IMR-90 (cell line): Measurements from ENCODE around the gene HTR3A. TPM values are rescaled to one million over a fixed set of nuclear protein-coding genes. Genes with fewer than 3 reads are reported as not detected.

Experiments
- ATAC-seq: fragments of 200-7000 bp; cut with Tn5 transposase; 2 replicates; pipeline ENCODE4 v1.9.1; 2020; ENCODE audit warnings: low read depth, mild to moderate bottlenecking, moderate library complexity
- BruUV-seq: library from RNA; stranded (reverse); fragments of 400-500 nt; replicated peaks from 2 replicates; lab custom pipeline; 2021; lab: Mats Ljungman, UMichigan
- CTCF ChIA-PET: fragments of 300-600 bp; formaldehyde crosslinking; extraction: SDS; loops from one replicate; lab custom pipeline; 2021; ENCODE audit warnings: antibody characterized with exemption; lab: Yijun Ruan, JAX
- POLR2A ChIA-PET: fragments of 300-600 bp; sonication (Branson Sonifier 250); formaldehyde crosslinking; loops from one replicate; lab custom pipeline; 2022; ENCODE audit warnings: antibody characterized with exemption; ENCODE audit not compliant: unreplicated experiment; lab: Charles Lee
- DNase-seq: peaks from one replicate; pipeline ENCODE4 v3.0.0; 2013
- H2AFZ ChIP-seq: replicated peaks from 2 replicates; pipeline ENCODE3; 2013; ENCODE audit warnings: low read length, mild to moderate bottlenecking; ENCODE audit not compliant: poor library complexity
- H2AK5ac ChIP-seq: 2 replicates; pipeline ENCODE4 v1.6.1; 2013; ENCODE audit warnings: low read depth, low read length, inconsistent platforms
- H2AK9ac ChIP-seq: replicated peaks from 2 replicates; pipeline ENCODE3; 2013; ENCODE audit warnings: mild to moderate bottlenecking, low read depth, low read length, moderate library complexity; ENCODE audit not compliant: poor library complexity
- H2BK120ac ChIP-seq: 2 replicates; pipeline ENCODE4 v1.6.1; 2013; ENCODE audit warnings: low read depth, low read length, inconsistent platforms
- H2BK15ac ChIP-seq: 3 replicates; pipeline ENCODE4 v1.6.1; 2013; ENCODE audit warnings: low read depth, low read length, inconsistent platforms
- H2BK20ac ChIP-seq: 2 replicates; pipeline ENCODE4 v1.6.1; 2013; ENCODE audit warnings: low read depth, mild to moderate bottlenecking, inconsistent platforms, low read length, moderate library complexity
- H2BK5ac ChIP-seq: 2 replicates; pipeline ENCODE4 v1.6.1; 2013; ENCODE audit warnings: mild to moderate bottlenecking, low read depth, low read length, inconsistent platforms; ENCODE audit not compliant: poor library complexity, severe bottlenecking
- H3K14ac ChIP-seq: replicated peaks from 2 replicates; pipeline ENCODE4 v1.6.1; 2013; ENCODE audit warnings: low read depth, low read length, inconsistent platforms
- H3K18ac ChIP-seq: 2 replicates; pipeline ENCODE4 v1.6.1; 2013; ENCODE audit warnings: low read depth, low read length, control low read depth
- H3K23ac ChIP-seq: 2 replicates; pipeline ENCODE4 v1.6.1; 2013; ENCODE audit warnings: low read depth, low read length, inconsistent platforms
- H3K27ac ChIP-seq: 2 replicates; pipeline ENCODE4 v1.5.1; 2013; ENCODE audit warnings: mild to moderate bottlenecking, control low read depth, low read length; ENCODE audit not compliant: insufficient read depth
- H3K27me3 ChIP-seq: 2 replicates; pipeline ENCODE4 v1.6.1; 2013; ENCODE audit warnings: low read length; ENCODE audit not compliant: control insufficient read depth, insufficient read depth
- H3K36me3 ChIP-seq: 2 replicates; pipeline ENCODE4 v1.6.1; 2013; ENCODE audit warnings: low read length, mixed read lengths; ENCODE audit not compliant: control insufficient read depth, insufficient read depth
- H3K4ac ChIP-seq: 2 replicates; pipeline ENCODE4 v1.6.1; 2013; ENCODE audit warnings: low read depth, low read length, inconsistent platforms
- H3K4me1 ChIP-seq: 2 replicates; pipeline ENCODE4 v1.6.1; 2013; ENCODE audit warnings: low read length, mixed read lengths; ENCODE audit not compliant: control insufficient read depth, insufficient read depth
- H3K4me2 ChIP-seq: 2 replicates; pipeline ENCODE4 v1.6.1; 2013; ENCODE audit warnings: low read depth, mild to moderate bottlenecking, control low read depth, low read length, moderate library complexity
- H3K4me3 ChIP-seq: 2 replicates; pipeline ENCODE4 v1.5.1; 2013; ENCODE audit warnings: low read depth, mild to moderate bottlenecking, control low read depth, low read length, moderate library complexity; ENCODE audit not compliant: insufficient read depth
- H3K56ac ChIP-seq: 2 replicates; pipeline ENCODE4 v1.6.1; 2013; ENCODE audit warnings: low read length, inconsistent platforms; ENCODE audit not compliant: insufficient read depth; ENCODE audit errors: extremely low read depth
- H3K79me1 ChIP-seq, 2 experiments: 2 replicates each; pipeline ENCODE4 v1.6.1; 2013; ENCODE audit warnings: low read length in 2 of 2, inconsistent platforms in 1 of 2, low read depth in 1 of 2
- H3K9ac ChIP-seq: 2 replicates; pipeline ENCODE4 v1.6.1; 2013; ENCODE audit warnings: low read depth, low read length, control low read depth
- H3K9me1 ChIP-seq: 2 replicates; pipeline ENCODE4 v1.6.1; 2013; ENCODE audit warnings: low read length, inconsistent platforms; ENCODE audit not compliant: insufficient read depth
- H3K9me3 ChIP-seq: 2 replicates; pipeline ENCODE4 v1.6.1; 2013; ENCODE audit warnings: low read length; ENCODE audit not compliant: control insufficient read depth, insufficient read depth
- H4K20me1 ChIP-seq: 2 replicates; pipeline ENCODE4 v1.6.1; 2013; ENCODE audit warnings: low read length, inconsistent platforms; ENCODE audit not compliant: insufficient read depth
- H4K5ac ChIP-seq: 2 replicates; pipeline ENCODE4 v1.6.1; 2013; ENCODE audit warnings: mild to moderate bottlenecking, low read depth, low read length, control low read depth
- H4K8ac ChIP-seq, 2 experiments: 2 replicates each; pipeline ENCODE4 v1.6.1; 2013; ENCODE audit warnings: low read depth in 2 of 2, low read length in 2 of 2, control low read depth in 1 of 2, inconsistent platforms in 1 of 2
- H4K91ac ChIP-seq: 2 replicates; pipeline ENCODE4 v1.6.1; 2013; ENCODE audit warnings: low read depth, low read length, inconsistent platforms; ENCODE audit not compliant: insufficient read depth
- BHLHE40 ChIP-seq: fragments of 150-350 bp; IDR thresholded peaks from 2 replicates; pipeline ENCODE4 v1.6.1; 2016; ENCODE audit warnings: mild to moderate bottlenecking, low read depth, low read length
- CEBPB ChIP-seq: IDR thresholded peaks from 2 replicates; pipeline ENCODE4 v1.6.1; 2012; ENCODE audit warnings: low read depth, low read length, improper control_type of control experiment
- CHD1 ChIP-seq: IDR thresholded peaks from 2 replicates; pipeline ENCODE4 v1.6.1; 2012; ENCODE audit warnings: low read depth, low read length, improper control_type of control experiment
- FOS ChIP-seq: fragments of 150-350 bp; IDR thresholded peaks from 2 replicates; pipeline ENCODE4 v1.6.1; 2016; ENCODE audit warnings: low read depth, low read length
- MAFK ChIP-seq: IDR thresholded peaks from 2 replicates; pipeline ENCODE4 v1.6.1; 2012; ENCODE audit warnings: low read depth, low read length, improper control_type of control experiment
- MAZ ChIP-seq: IDR thresholded peaks from 2 replicates; pipeline ENCODE4 v1.6.1; 2012; ENCODE audit warnings: low read depth, mild to moderate bottlenecking, low read length, improper control_type of control experiment, moderate library complexity, borderline replicate concordance
- MXI1 ChIP-seq: IDR thresholded peaks from 2 replicates; pipeline ENCODE4 v1.6.1; 2012; ENCODE audit warnings: low read depth, mild to moderate bottlenecking, low read length, moderate library complexity, borderline replicate concordance
- NFE2L2 ChIP-seq: fragments of 150-350 bp; IDR thresholded peaks from 2 replicates; pipeline ENCODE4 v1.6.1; 2016; ENCODE audit warnings: low read depth, mild to moderate bottlenecking, low read length
- POLR2A ChIP-seq: IDR thresholded peaks from 2 replicates; pipeline ENCODE4 v1.6.1; 2012; ENCODE audit warnings: mild to moderate bottlenecking, low read depth, low read length
- RAD21 ChIP-seq: IDR thresholded peaks from 2 replicates; pipeline ENCODE4 v1.6.1; 2012; ENCODE audit warnings: low read length, improper control_type of control experiment
- RCOR1 ChIP-seq: IDR thresholded peaks from 2 replicates; pipeline ENCODE4 v1.6.1; 2012; ENCODE audit warnings: mild to moderate bottlenecking, low read length, improper control_type of control experiment; ENCODE audit not compliant: insufficient replicate concordance
- RFX5 ChIP-seq: IDR thresholded peaks from 2 replicates; pipeline ENCODE4 v1.8.0; 2012; ENCODE audit warnings: low read depth, mild to moderate bottlenecking, low read length, moderate library complexity
- SMC3 ChIP-seq: fragments of 150-350 bp; IDR thresholded peaks from 2 replicates; pipeline ENCODE4 v1.6.1; 2016; ENCODE audit warnings: low read depth, mild to moderate bottlenecking, antibody characterized with exemption, low read length, moderate library complexity
- WGBS, 2 experiments: methylation state at CpG; one replicate each; pipeline versions ENCODE4 v1.1.5 to v1.1.7; 2013; ENCODE audit warnings: missing lambda C conversion rate in 2 of 2; ENCODE audit not compliant: insufficient read length in 1 of 2; ENCODE audit errors: extremely low coverage in 2 of 2; 5-methylcytosine and 5-hydroxymethylcytosine counted together
- dilution Hi-C: fragments of 300-500 bp; cut with HindIII; formaldehyde crosslinking; loops from one replicate; pipeline ENCODE4 v1.14.3; 2018; ENCODE audit warnings: low sequenced_read_pairs; ENCODE audit not compliant: unreplicated experiment
- in situ Hi-C: fragments of 300-500 bp; cut with MboI; formaldehyde crosslinking; loops from 3 replicates; pipeline ENCODE4 v1.14.3; 2019; ENCODE audit warnings: low sequenced_read_pairs, inconsistent platforms, mixed read lengths
- intact Hi-C: fragments of 100-400 bp; cut with micrococcal nuclease; formaldehyde crosslinking; loops from 2 replicates; pipeline ENCODE4 v1.10.0; 2022
- polyA plus RNA-seq, 3 experiments: library from polyadenylated mRNA; depleted of rRNA; stranded (reverse); fragments of >200 nt; gene quantifications; 2 replicates each; pipeline ENCODE4 v1.2.3, GENCODE V29; 2012; ENCODE audit warnings: low replicate concordance in 1 of 3
- total RNA-seq: library from RNA; depleted of rRNA; stranded (reverse); fragments of >200 nt; gene quantifications from 2 replicates; pipeline ENCODE4 v1.2.3, GENCODE V29; 2012
- TF ChIP-seq, protein P1 (sequence below): fragments of 150-350 bp; IDR thresholded peaks from 2 replicates; pipeline ENCODE4 v1.6.1; 2016; ENCODE audit warnings: low read depth, mild to moderate bottlenecking, low read length, moderate library complexity, borderline replicate concordance
- TF ChIP-seq, protein P2 (sequence below): conservative IDR thresholded peaks from 2 replicates; pipeline ENCODE4 v1.5.1; 2012; ENCODE audit warnings: mild to moderate bottlenecking, low read depth, low read length, improper control_type of control experiment
- TF ChIP-seq, protein P3 (sequence below): fragments of 150-350 bp; IDR thresholded peaks from 2 replicates; pipeline ENCODE4 v1.6.1; 2017; ENCODE audit warnings: mild to moderate bottlenecking, antibody characterized with exemption, low read length, low read depth

The HTR3A gene
- total and polyA plus RNA-seq, 2 of the 4 experiments (the other 2 are of a cell fraction): not detected

DNA sequence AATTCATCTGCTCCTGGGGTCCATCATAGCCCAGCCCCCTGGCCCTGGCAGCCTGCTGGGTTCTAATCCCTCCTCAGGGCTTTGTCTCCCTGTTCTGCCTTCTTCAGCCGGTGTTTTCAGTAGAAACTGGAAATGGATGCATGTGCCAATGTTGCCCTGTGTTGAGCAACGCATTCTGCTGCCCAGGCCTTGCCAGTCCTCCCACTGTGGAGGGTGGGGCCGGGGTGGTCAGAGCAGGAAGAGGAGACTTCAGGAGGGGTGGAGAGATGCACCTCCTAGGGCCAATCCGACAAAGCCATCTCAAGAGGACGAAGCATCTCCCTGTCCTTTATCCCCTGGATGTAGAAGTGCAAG lies 57.0 kb downstream of the HTR3A start:
- Histone ChIP-seq H2AK9ac (no peak overlapping the region), H3K27me3 (peaks cover 9% of the 10 kb centered on the region; the same call in 1 of the 2 replicates), H2BK20ac (no peak overlapping the region), H3K18ac (no peak overlapping the region), H3K27ac (no peak overlapping the region), H2AFZ (no peak overlapping the region), H3K9me1 (no peaks in the 10 kb centered on the region), H3K4ac (no peak overlapping the region), H2BK15ac (no peak overlapping the region), H2BK120ac (no peak overlapping the region), H4K91ac (no peak overlapping the region), H3K23ac (no peak overlapping the region), H2AK5ac (no peak overlapping the region), H3K9me3 (no peaks in the 10 kb centered on the region), H2BK5ac (no peak overlapping the region), H3K4me3 (no peak overlapping the region), H3K36me3 (no peaks in the 10 kb centered on the region), H4K5ac (no peak overlapping the region), H3K4me2 (no peak overlapping the region), H3K56ac (no peak overlapping the region), H4K8ac (no peak overlapping the region), H4K20me1 (no peaks in the 10 kb centered on the region), H3K4me1 (no peaks in the 10 kb centered on the region), H3K9ac (no peak overlapping the region), H3K14ac (no peak overlapping the region), H3K79me1 (no peaks in the 10 kb centered on the region)
- no peak for ATAC-seq
- intact Hi-C loops: no loop called here
- CTCF ChIA-PET: no interaction called here
- DNase-seq: no peak
- BruUV-seq: no TSS peak
- TF ChIP-seq, protein P1, sequence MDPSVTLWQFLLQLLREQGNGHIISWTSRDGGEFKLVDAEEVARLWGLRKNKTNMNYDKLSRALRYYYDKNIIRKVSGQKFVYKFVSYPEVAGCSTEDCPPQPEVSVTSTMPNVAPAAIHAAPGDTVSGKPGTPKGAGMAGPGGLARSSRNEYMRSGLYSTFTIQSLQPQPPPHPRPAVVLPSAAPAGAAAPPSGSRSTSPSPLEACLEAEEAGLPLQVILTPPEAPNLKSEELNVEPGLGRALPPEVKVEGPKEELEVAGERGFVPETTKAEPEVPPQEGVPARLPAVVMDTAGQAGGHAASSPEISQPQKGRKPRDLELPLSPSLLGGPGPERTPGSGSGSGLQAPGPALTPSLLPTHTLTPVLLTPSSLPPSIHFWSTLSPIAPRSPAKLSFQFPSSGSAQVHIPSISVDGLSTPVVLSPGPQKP: no peak
- TF ChIP-seq POLR2A: no peak
- TF ChIP-seq, protein P2, sequence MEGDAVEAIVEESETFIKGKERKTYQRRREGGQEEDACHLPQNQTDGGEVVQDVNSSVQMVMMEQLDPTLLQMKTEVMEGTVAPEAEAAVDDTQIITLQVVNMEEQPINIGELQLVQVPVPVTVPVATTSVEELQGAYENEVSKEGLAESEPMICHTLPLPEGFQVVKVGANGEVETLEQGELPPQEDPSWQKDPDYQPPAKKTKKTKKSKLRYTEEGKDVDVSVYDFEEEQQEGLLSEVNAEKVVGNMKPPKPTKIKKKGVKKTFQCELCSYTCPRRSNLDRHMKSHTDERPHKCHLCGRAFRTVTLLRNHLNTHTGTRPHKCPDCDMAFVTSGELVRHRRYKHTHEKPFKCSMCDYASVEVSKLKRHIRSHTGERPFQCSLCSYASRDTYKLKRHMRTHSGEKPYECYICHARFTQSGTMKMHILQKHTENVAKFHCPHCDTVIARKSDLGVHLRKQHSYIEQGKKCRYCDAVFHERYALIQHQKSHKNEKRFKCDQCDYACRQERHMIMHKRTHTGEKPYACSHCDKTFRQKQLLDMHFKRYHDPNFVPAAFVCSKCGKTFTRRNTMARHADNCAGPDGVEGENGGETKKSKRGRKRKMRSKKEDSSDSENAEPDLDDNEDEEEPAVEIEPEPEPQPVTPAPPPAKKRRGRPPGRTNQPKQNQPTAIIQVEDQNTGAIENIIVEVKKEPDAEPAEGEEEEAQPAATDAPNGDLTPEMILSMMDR: no peak
- no peak for TF ChIP-seq RCOR1
- no peak for TF ChIP-seq CEBPB
- TF ChIP-seq NFE2L2: no peak
- TF ChIP-seq MAFK: no peak
- TF ChIP-seq MXI1: no peak
- TF ChIP-seq RFX5: no peak
- TF ChIP-seq FOS: no peak
- TF ChIP-seq MAZ: no peak
- no peak for TF ChIP-seq RAD21
- TF ChIP-seq SMC3: no peak
- TF ChIP-seq, protein P3, sequence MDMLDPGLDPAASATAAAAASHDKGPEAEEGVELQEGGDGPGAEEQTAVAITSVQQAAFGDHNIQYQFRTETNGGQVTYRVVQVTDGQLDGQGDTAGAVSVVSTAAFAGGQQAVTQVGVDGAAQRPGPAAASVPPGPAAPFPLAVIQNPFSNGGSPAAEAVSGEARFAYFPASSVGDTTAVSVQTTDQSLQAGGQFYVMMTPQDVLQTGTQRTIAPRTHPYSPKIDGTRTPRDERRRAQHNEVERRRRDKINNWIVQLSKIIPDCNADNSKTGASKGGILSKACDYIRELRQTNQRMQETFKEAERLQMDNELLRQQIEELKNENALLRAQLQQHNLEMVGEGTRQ: no peak
- TF ChIP-seq CHD1: no peak
- no peak for TF ChIP-seq BHLHE40
- POLR2A ChIA-PET: no interaction called here
- in situ Hi-C loops: no loop called here
- no CpG with 5 or more reads among the region's 5 CpGs for WGBS, 2 experiments
- dilution Hi-C loops: no loop called here
